AG10803 (cell line): ENCODE results near the gene CHN2.
A peak's percentile ranks its signal among the peaks of the same experiment; 100 is the strongest.

Source experiments
- DNase-seq: peaks from one replicate; pipeline ENCODE4 v3.0.0; 2010; ENCODE audit warnings: low read depth
- H3K4me3 ChIP-seq: 2 replicates; pipeline ENCODE4 v1.5.1; 2011; ENCODE audit warnings: mild to moderate bottlenecking, low read length, control low read depth
- TF ChIP-seq, protein P1 (sequence below): conservative IDR thresholded peaks from 2 replicates; pipeline ENCODE4 v1.5.1; 2011; ENCODE audit warnings: mild to moderate bottlenecking, low read length, control low read depth, inconsistent platforms

Gene CHN2

DNA sequence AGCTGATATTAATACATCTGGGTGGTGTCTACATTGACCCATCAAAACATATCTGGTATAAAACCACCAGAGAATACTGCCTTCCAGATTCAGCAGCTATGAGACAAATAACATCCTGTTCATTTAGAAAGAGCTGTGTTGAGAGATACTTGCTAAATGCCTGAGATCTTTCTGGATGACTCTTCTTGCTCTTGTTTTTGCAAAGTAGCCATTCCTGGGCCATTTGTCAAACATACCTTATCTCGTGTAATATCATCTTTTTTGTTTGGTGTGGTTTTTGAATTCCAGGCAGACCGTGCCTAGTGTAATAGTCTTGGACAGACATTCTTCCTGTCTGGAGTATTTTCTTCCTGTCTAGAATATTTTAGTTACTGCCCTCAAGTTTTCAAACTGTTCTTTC lies 294.4 kb downstream of the CHN2 start:
- H3K4me3 ChIP-seq = no peak overlapping the region
- TF ChIP-seq, protein P1, sequence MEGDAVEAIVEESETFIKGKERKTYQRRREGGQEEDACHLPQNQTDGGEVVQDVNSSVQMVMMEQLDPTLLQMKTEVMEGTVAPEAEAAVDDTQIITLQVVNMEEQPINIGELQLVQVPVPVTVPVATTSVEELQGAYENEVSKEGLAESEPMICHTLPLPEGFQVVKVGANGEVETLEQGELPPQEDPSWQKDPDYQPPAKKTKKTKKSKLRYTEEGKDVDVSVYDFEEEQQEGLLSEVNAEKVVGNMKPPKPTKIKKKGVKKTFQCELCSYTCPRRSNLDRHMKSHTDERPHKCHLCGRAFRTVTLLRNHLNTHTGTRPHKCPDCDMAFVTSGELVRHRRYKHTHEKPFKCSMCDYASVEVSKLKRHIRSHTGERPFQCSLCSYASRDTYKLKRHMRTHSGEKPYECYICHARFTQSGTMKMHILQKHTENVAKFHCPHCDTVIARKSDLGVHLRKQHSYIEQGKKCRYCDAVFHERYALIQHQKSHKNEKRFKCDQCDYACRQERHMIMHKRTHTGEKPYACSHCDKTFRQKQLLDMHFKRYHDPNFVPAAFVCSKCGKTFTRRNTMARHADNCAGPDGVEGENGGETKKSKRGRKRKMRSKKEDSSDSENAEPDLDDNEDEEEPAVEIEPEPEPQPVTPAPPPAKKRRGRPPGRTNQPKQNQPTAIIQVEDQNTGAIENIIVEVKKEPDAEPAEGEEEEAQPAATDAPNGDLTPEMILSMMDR = no peak
- peak; percentile 95 for DNase-seq

DNA sequence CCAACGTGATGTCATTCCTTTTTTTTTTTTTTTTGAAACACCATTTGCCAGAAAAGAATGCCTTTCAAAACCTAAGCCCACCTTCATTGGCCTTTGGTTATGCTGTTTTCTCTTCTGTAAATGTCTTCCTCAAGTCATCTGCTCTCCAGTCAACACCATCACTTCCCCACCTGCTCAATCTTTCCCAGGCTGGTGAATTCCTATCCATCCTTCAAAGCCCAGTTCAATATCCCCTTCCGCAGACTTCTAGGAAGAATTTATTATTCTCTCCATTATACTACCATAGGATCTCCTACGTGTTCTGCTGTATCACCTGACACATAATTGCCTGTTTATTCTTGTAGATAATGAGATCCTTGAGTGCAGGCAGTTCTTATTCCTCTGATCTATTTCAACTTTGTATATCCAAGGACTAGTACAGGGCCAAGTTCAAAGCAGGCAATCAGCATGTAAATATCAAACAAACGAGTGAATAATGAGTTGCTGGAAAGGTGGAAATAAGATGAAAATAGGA lies 295.6 kb downstream of the CHN2 start:
- TF ChIP-seq, protein P1 = no peak
- no peak overlapping the region for H3K4me3 ChIP-seq
- no peak for DNase-seq

DNA sequence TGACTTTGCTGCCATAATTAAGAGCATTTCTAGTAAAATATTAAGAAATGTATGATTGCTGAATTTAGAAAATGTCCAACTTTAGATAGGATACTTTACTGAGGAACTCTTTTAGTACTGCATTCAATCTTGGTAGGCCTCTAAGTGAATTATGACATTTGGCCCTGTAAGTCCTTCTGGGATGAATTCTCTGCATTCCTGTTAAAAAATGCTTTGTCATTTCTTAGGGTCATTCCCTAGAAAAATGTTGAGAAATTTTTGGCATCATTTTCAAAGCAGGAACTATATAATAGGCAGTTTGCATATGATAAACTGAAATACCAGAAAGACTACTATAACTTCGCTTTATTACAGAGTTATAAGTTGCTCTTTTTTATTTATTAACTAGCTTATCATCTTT lies 299.8 kb downstream of the CHN2 start:
- TF ChIP-seq, protein P1 = no peak
- peak; percentile 88 for DNase-seq
- no peak overlapping the region for H3K4me3 ChIP-seq

DNA sequence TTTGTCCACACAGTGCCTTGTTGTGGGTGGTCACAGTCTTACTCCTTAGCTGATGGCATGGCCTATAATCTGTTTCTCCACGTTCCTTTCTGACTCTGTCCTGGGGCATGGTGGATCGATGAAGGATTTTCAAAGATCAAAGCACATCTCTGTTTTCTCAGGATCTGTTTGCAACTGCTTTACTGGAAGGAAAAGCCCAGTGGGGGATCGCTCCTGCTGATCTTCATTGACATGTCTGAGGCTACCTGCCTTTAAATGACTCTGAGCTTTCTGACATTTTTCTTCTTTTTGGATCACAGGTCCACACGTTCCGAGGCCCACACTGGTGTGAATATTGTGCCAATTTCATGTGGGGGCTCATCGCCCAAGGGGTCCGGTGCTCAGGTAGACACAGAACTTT lies 301.1 kb downstream of the CHN2 start:
- no peak for DNase-seq
- no peak overlapping the region for H3K4me3 ChIP-seq
- TF ChIP-seq, protein P1 = no peak

DNA sequence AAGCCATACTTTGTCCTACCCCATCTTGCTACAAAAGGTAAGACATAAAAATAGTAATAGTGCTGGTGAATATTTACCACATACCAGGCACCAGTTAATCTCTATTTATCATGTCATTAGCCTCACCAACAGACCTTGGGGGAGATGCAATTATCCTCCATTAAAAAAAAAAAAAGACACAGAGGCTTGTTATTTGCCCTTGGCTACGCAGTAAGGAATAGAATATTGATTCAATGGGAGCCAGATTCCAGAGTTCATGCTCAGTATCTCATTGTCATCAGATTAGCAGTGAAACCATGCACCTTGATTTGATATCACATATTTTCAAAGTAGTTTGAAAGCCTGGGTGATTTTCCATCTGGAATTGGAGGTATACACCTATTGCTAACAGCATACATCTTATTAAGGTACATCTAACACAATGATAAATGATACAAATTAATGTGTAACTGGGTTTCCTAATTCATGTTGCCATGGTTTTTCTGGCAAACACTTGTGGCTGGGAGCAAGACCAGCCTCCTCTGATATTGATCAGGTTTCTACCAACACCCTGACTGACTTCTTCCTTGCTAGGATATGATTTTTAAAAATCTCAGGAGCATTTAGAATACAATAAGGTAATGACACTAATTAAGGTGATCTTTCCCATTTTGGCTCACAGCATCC lies 301.9 kb downstream of the CHN2 start:
- H3K4me3 ChIP-seq = no peak overlapping the region
- TF ChIP-seq, protein P1 = no peak
- no peak for DNase-seq

DNA sequence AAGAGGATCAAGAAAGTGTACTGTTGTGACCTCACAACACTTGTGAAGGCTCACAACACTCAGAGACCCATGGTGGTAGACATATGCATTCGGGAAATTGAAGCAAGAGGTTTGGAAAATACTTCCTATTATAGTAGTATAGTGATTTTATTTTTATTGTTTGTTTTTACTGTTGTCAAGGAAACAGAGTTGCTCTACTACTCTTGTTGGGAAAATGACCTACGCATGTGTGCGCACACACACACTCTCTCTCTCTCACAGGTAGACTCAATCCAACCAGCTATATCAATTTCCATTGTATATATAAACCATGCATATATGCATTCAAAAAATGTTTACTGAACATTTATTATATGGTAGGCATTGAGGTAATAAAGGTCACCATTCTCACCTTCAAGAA lies 305.4 kb downstream of the CHN2 start:
- no peak overlapping the region for H3K4me3 ChIP-seq
- TF ChIP-seq, protein P1 = no peak
- DNase-seq = no peak

DNA sequence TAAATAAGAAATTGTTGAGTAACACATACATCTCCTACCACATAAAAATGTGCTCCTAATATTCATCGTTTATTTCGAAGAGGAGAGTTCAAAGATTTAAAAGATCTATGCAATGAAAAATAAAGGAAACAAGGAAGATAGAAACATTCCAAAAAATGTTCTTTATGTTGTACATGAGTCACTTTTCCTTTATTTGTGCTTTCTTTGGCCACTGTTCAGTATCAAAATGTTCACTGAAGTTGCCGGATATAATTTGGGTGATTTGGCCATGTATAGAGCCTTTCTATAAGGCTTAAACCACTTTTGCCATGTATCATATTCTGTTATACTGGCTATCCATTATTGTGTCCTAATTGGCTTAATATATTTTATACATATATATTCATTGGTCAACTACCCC lies 306.1 kb downstream of the CHN2 start:
- TF ChIP-seq, protein P1 = no peak
- DNase-seq = no peak
- H3K4me3 ChIP-seq = no peak overlapping the region
